B cell (primary cell): ENCODE measurements around the gene RPL41. TPM values are rescaled to one million over a fixed set of nuclear protein-coding genes. Genes with fewer than 3 reads are reported as not detected.

ENCODE experiments used
- ATAC-seq: fragments of 200-7000 bp; cut with Tn5 transposase; one replicate; pipeline ENCODE4 v1.10.0; 2021; ENCODE audit warnings: low read depth, mild to moderate bottlenecking, moderate number of reproducible peaks, moderate library complexity
- CTCF ChIA-PET: fragments of 350-600 bp; sonication (Branson Sonifier 250); formaldehyde crosslinking; loops from one replicate; lab custom pipeline; 2021; ENCODE audit warnings: antibody characterized with exemption, inconsistent platforms; lab: Charles Lee
- POLR2A ChIA-PET: fragments of 350-600 bp; sonication (Branson Sonifier 250); formaldehyde crosslinking; loops from one replicate; lab custom pipeline; 2021; ENCODE audit warnings: antibody characterized with exemption; lab: Charles Lee
- DNase-seq: peaks from one replicate; pipeline ENCODE4 v3.0.0; 2013
- H2AFZ ChIP-seq: 2 replicates; pipeline ENCODE4 v1.6.1; 2012; ENCODE audit warnings: mild to moderate bottlenecking, low read depth, low read length; ENCODE audit not compliant: insufficient read depth, poor library complexity, severe bottlenecking
- H3K27ac ChIP-seq, 2 donors: 1 replicate in 1 of 2; 2 replicates in 1 of 2; pipeline ENCODE4 v1.5.1; 2012 to 2013; ENCODE audit warnings: low read length in 2 of 2, mild to moderate bottlenecking in 2 of 2, moderate library complexity in 1 of 2
- H3K27me3 ChIP-seq, 4 experiments: fragments of 200-600 bp in 1 of 4; sonication (generic) in 1 of 4; replicated peaks in 1 of 4; 1 replicate in 2 of 4; 2 replicates in 2 of 4; pipeline versions ENCODE4 v1.6.1 to v1.7.0; 2013 to 2016; ENCODE audit warnings: low read length in 3 of 4, mild to moderate bottlenecking in 2 of 4, mixed read lengths in 1 of 4, moderate library complexity in 1 of 4; ENCODE audit not compliant: insufficient read depth in 4 of 4, control insufficient read depth in 3 of 4; ENCODE audit errors: control extremely low read depth in 1 of 4
- H3K36me3 ChIP-seq, 2 experiments: replicated peaks in 1 of 2; 1 replicate in 1 of 2; 2 replicates in 1 of 2; pipeline versions ENCODE4 v1.6.1 to v1.7.1; 2013; ENCODE audit warnings: low read length in 1 of 2; ENCODE audit not compliant: insufficient read depth in 2 of 2, control insufficient read depth in 1 of 2; ENCODE audit errors: control extremely low read depth in 1 of 2, extremely low read depth in 1 of 2
- H3K4me1 ChIP-seq, 2 donors: fragments of 200-600 bp in 1 of 2; sonication (generic) in 1 of 2; 1 replicate in 1 of 2; 2 replicates in 1 of 2; pipeline versions ENCODE4 v1.5.1 to v1.6.1; 2013 to 2017; ENCODE audit warnings: low read length in 2 of 2; ENCODE audit not compliant: control insufficient read depth in 2 of 2, insufficient read depth in 2 of 2
- H3K4me2 ChIP-seq: replicated peaks from 2 replicates; pipeline ENCODE3; 2012; ENCODE audit warnings: mild to moderate bottlenecking, low read depth, low read length; ENCODE audit not compliant: poor library complexity, severe bottlenecking
- H3K4me3 ChIP-seq, 5 experiments: fragments of 200-600 bp in 1 of 5; sonication (generic) in 1 of 5; 1 replicate in 3 of 5; 2 replicates in 2 of 5; pipeline versions ENCODE4 v1.5.1 to v1.7.0; 2011 to 2016; ENCODE audit warnings: low read length in 4 of 5, mild to moderate bottlenecking in 4 of 5, low read depth in 2 of 5, control low read depth in 1 of 5, moderate library complexity in 1 of 5; ENCODE audit not compliant: insufficient read depth in 1 of 5; ENCODE audit errors: control extremely low read depth in 1 of 5, extremely low read depth in 1 of 5
- H3K79me2 ChIP-seq: fragments of 200-600 bp; sonication (generic); one replicate; pipeline ENCODE4 v1.6.0; 2016; ENCODE audit warnings: low read length; ENCODE audit not compliant: control insufficient read depth, insufficient read depth
- H3K9ac ChIP-seq: fragments of 200-600 bp; sonication (generic); 2 replicates; pipeline ENCODE4 v1.6.1; 2017; ENCODE audit warnings: mild to moderate bottlenecking, low read length, moderate library complexity
- H3K9me3 ChIP-seq, 3 donors: one replicate each; pipeline versions ENCODE4 v1.6.1 to v1.7.1; 2013; ENCODE audit warnings: low read length in 2 of 3; ENCODE audit not compliant: control insufficient read depth in 2 of 3, insufficient read depth in 1 of 3; ENCODE audit errors: control extremely low read depth in 1 of 3
- H4K20me1 ChIP-seq: 2 replicates; pipeline ENCODE4 v1.6.0; 2012; ENCODE audit warnings: mild to moderate bottlenecking, low read length; ENCODE audit not compliant: insufficient read depth, control insufficient read depth, poor library complexity, severe bottlenecking
- H3K27ac Mint-ChIP-seq: one replicate; pipeline ENCODE4 v1.8.0; 2021; ENCODE audit warnings: mixed read lengths
- H3K27me3 Mint-ChIP-seq: one replicate; pipeline ENCODE4 v1.8.0; 2021; ENCODE audit warnings: mixed read lengths
- H3K4me1 Mint-ChIP-seq: one replicate; pipeline ENCODE4 v1.8.0; 2021; ENCODE audit warnings: mixed read lengths
- H3K4me3 Mint-ChIP-seq: one replicate; pipeline ENCODE4 v1.8.0; 2021; ENCODE audit warnings: mixed read lengths
- H3K9me3 Mint-ChIP-seq: one replicate; pipeline ENCODE4 v1.8.0; 2022; ENCODE audit warnings: mixed read lengths; ENCODE audit not compliant: insufficient read depth
- EZH2 ChIP-seq: IDR thresholded peaks from 2 replicates; pipeline ENCODE4 v1.6.1; 2012; ENCODE audit warnings: borderline replicate concordance, low read depth, mild to moderate bottlenecking, moderate library complexity, low read length; ENCODE audit not compliant: insufficient read depth, poor library complexity, severe bottlenecking
- WGBS: methylation state at CpG from one replicate; pipeline ENCODE4 v1.1.5; 2013; ENCODE audit warnings: missing lambda C conversion rate; ENCODE audit not compliant: insufficient coverage; 5-methylcytosine and 5-hydroxymethylcytosine counted together
- intact Hi-C: fragments of 100-400 bp; cut with micrococcal nuclease; formaldehyde crosslinking; loops from one replicate; pipeline ENCODE4 v1.10.0; 2022
- polyA plus RNA-seq: library from polyadenylated mRNA; depleted of rRNA; stranded (reverse); fragments of >200 nt; gene quantifications from 2 replicates; pipeline ENCODE4 v1.2.3, GENCODE V29; 2012
- total RNA-seq, 2 donors: library from RNA; stranded (reverse); fragments of 120-200 nt in 1 of 2; gene quantifications; 1 replicate in 1 of 2; 2 replicates in 1 of 2; pipeline versions ENCODE4 v1.2.3 to v1.2.4, GENCODE V29; 2013 to 2022
- TF ChIP-seq, protein P1 (sequence below): fragments of 200-600 bp; IDR thresholded peaks from one replicate; pipeline ENCODE4 v1.8.0; 2022; ENCODE audit warnings: antibody characterized with exemption, mild to moderate bottlenecking

The RPL41 gene
- total and polyA plus RNA-seq, 2 donors (not counting 1 experiment from before 2014, with no cell fraction given) = 4,738 to 10,371 TPM

DNA sequence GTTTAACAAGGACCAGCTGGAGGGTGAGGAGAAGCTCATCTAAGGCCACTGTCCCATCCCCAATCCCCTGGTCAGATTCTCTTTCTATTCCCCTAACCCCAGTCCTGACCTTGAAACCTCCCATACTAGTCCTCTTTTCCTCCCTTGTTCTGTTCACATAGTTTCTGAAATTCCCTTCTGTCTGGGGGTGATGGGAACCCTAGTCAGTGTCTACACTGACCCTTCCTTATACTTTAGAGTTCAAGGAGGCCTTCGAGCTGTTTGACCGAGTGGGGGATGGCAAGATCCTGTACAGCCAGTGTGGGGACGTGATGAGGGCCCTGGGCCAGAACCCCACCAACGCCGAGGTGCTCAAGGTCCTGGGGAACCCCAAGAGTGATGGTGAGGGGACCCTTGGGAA lies 38.4 kb downstream of the RPL41 start:
- H3K9me3 ChIP-seq = no peaks in the 10 kb centered on the region
- Mint-ChIP-seq H3K4me3 (no peak overlapping the region), H3K4me1 (peaks cover 52% of the 10 kb centered on the region), H3K27me3 (no peaks in the 10 kb centered on the region), H3K9me3 (no peaks in the 10 kb centered on the region), H3K27ac (peak overlapping the region; percentile 53)
- H3K36me3 ChIP-seq = peaks cover 0 to 6% of the 10 kb centered on the region in 2 experiments
- H3K4me2 ChIP-seq = no peak overlapping the region
- H3K4me3 ChIP-seq = no peak overlapping the region
- H4K20me1 ChIP-seq = peaks cover 7% of the 10 kb centered on the region
- WGBS = 96% methylated on average over 5 of the region's 5 CpGs
- TF ChIP-seq, protein P1, sequence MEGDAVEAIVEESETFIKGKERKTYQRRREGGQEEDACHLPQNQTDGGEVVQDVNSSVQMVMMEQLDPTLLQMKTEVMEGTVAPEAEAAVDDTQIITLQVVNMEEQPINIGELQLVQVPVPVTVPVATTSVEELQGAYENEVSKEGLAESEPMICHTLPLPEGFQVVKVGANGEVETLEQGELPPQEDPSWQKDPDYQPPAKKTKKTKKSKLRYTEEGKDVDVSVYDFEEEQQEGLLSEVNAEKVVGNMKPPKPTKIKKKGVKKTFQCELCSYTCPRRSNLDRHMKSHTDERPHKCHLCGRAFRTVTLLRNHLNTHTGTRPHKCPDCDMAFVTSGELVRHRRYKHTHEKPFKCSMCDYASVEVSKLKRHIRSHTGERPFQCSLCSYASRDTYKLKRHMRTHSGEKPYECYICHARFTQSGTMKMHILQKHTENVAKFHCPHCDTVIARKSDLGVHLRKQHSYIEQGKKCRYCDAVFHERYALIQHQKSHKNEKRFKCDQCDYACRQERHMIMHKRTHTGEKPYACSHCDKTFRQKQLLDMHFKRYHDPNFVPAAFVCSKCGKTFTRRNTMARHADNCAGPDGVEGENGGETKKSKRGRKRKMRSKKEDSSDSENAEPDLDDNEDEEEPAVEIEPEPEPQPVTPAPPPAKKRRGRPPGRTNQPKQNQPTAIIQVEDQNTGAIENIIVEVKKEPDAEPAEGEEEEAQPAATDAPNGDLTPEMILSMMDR = no peak
- no peak for TF ChIP-seq EZH2
- H3K27ac ChIP-seq = no peak overlapping the region
- ATAC-seq (no peak), DNase-seq (no peak)
- intact Hi-C loops = loop anchor here (5.0 to 10.0 kb wide), 2 partner anchors 38 to 920 kb away; partner anchors contain the start of genes NEMP1, RPL41 and ZC3H10
- ChIA-PET CTCF (interaction anchor here (0.9 to 2.9 kb wide), 6 partner anchors 27 to 67 kb away, joined by 4 to 14 read pairs (median 6); partner anchors contain the start of genes ESYT1, RNF41, SMARCC2 and ZC3H10), POLR2A (interaction anchor here (0.6 to 1.3 kb wide), 2 partner anchors 15 to 54 kb away, joined by 3 read pairs; no protein-coding TSS in a partner anchor)
- peaks cover 82% of the 10 kb centered on the region for H3K79me2 ChIP-seq
- H3K4me1 ChIP-seq = peaks cover 25 to 43% of the 10 kb centered on the region in 2 donors
- no peaks in the 10 kb centered on the region for H3K27me3 ChIP-seq
- no peak overlapping the region for H2AFZ ChIP-seq
- no peak overlapping the region for H3K9ac ChIP-seq

- POLR2A ChIA-PET = interaction anchor here (1.3 to 2.1 kb wide), 2 partner anchors 16 to 34 kb away, joined by 3 to 14 read pairs; partner anchors contain the start of gene SMARCC2
- Mint-ChIP-seq H3K9me3 (no peaks in the 10 kb centered on the region), H3K27ac (peak overlapping the region; percentile 50), H3K27me3 (no peaks in the 10 kb centered on the region), H3K4me1 (peaks cover 54% of the 10 kb centered on the region), H3K4me3 (peak overlapping the region; percentile 42)
- TF ChIP-seq, protein P1 = no peak
- no peak for TF ChIP-seq EZH2
- no peak for DNase-seq
- Histone ChIP-seq H3K9ac (no peak overlapping the region), H2AFZ (no peak overlapping the region), H4K20me1 (peaks cover 7% of the 10 kb centered on the region), H3K79me2 (peaks cover 82% of the 10 kb centered on the region), H3K9me3 (no peaks in the 10 kb centered on the region), H3K27me3 (no peaks in the 10 kb centered on the region), H3K4me2 (no peak overlapping the region), H3K4me1 (peaks cover 30 to 48% of the 10 kb centered on the region in 2 donors), H3K27ac (no peak overlapping the region), H3K4me3 (no peak overlapping the region), H3K36me3 (peaks cover 0 to 10% of the 10 kb centered on the region in 2 experiments)
- intact Hi-C loops = loop anchor here (5.0 to 10.0 kb wide), 2 partner anchors 38 to 919 kb away; partner anchors contain the start of genes NEMP1, RPL41 and ZC3H10
- no peak for ATAC-seq
- 99% methylated on average over 8 of the region's 11 CpGs for WGBS
- CTCF ChIA-PET = interaction anchor here (1.8 to 2.9 kb wide), 5 partner anchors 27 to 67 kb away, joined by 5 to 14 read pairs (median 6); partner anchors contain the start of genes ESYT1, RNF41 and SMARCC2
These were observed 38.9 kb downstream of the RPL41 start for GRCh38 chr12:56155256-56155845.
